ENCODE data around the gene PGRMC1.

Gene PGRMC1

GRCh38 chrX:119189595-119189994 lies 46.5 kb upstream of the PGRMC1 start:
- Histone ChIP-seq H2AK5ac (ENCODE audit: low read length) (no peak overlapping the region), H3K27me3 (ENCODE audit: insufficient read depth, low read length) (no peaks in the 10 kb centered on the region), H4K12ac (ENCODE audit: low read depth, low read length) (no peak overlapping the region), H3K36me3 (ENCODE audit: control insufficient read depth in 1 of 2, insufficient read depth in 2 of 2, low read length in 2 of 2) (no peaks in the 10 kb centered on the region), H3K4me2 (ENCODE audit: low read length) (no peak overlapping the region), H2BK120ac (ENCODE audit: insufficient read depth, low read length, poor library complexity) (no peak overlapping the region), H4K8ac (ENCODE audit: low read depth, low read length) (no peak overlapping the region), H3K18ac (ENCODE audit: low read length) (no peak overlapping the region), H3K9ac (ENCODE audit: low read length) (no peak overlapping the region), H2AFZ (ENCODE audit: insufficient read depth, low read length, poor library complexity) (no peak overlapping the region), H3K23ac (ENCODE audit: low read length) (no peak overlapping the region), H3K4ac (ENCODE audit: low read depth, low read length) (no peak overlapping the region), H3K9me3 (ENCODE audit: insufficient read depth, low read depth, low read length) (no peaks in the 10 kb centered on the region), H3K14ac (ENCODE audit: low read length) (no peak overlapping the region), H3K79me2 (ENCODE audit: control insufficient read depth, insufficient read depth, low read length, poor library complexity) (no peaks in the 10 kb centered on the region), H4K91ac (ENCODE audit: low read depth, low read length) (no peak overlapping the region), H3K27ac (ENCODE audit: low read depth, low read length) (no peak overlapping the region), H3K4me3 (ENCODE audit: low read depth, low read length) (no peak overlapping the region), H3K79me1 (ENCODE audit: low read length) (no peaks in the 10 kb centered on the region), H2BK5ac (ENCODE audit: low read depth, low read length, poor library complexity) (no peak overlapping the region), H2BK12ac (ENCODE audit: low read length) (no peak overlapping the region), H3K4me1 (ENCODE audit: control insufficient read depth in 1 of 2, insufficient read depth in 2 of 2, low read length in 2 of 2) (no peaks in the 10 kb centered on the region)
- no peak for DNase-seq
- WGBS (ENCODE audit: extremely low coverage, insufficient coverage, insufficient read length): no CpG with 5 or more reads among the region's 4 CpGs

- no peak overlapping the region for H2BK12ac ChIP-seq (ENCODE audit: low read length)
- H4K91ac ChIP-seq (ENCODE audit: low read depth, low read length): no peak overlapping the region
Measured at GRCh38 chrX:119190091-119190681, 45.9 kb upstream of the PGRMC1 start.

DNA sequence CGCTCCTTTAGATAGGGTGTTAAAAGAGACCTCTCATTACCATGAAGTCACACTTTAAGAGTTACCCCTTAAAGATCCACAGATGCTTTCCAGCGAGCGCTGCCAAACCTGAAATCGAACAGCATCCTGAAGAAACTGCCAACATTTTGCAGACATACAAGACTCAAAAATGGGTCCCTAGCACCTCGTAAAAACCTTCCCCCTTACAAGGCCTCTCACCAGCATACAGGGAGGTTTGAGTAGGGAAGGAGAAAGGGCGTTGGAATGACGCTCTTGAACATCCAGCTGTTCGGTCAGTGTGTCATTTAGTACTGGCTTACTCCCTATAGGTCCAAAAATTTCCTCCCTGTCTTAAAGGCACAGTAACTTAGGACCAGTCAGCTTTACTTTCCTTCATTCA lies 45.3 kb upstream of the PGRMC1 start:
- H3K9ac ChIP-seq (ENCODE audit: low read length): no peak overlapping the region
- no peaks in the 10 kb centered on the region for H3K79me1 ChIP-seq (ENCODE audit: low read length)
- H2AK5ac ChIP-seq (ENCODE audit: low read length): no peak overlapping the region
- H3K4ac ChIP-seq (ENCODE audit: low read depth, low read length): no peak overlapping the region
- no peak overlapping the region for H4K91ac ChIP-seq (ENCODE audit: low read depth, low read length)
- H3K9me3 ChIP-seq (ENCODE audit: insufficient read depth, low read depth, low read length): no peaks in the 10 kb centered on the region
- no peak overlapping the region for H4K8ac ChIP-seq (ENCODE audit: low read depth, low read length)
- no peak overlapping the region for H3K14ac ChIP-seq (ENCODE audit: low read length)
- no peak overlapping the region for H2BK5ac ChIP-seq (ENCODE audit: low read depth, low read length, poor library complexity)
- H3K4me2 ChIP-seq (ENCODE audit: low read length): no peak overlapping the region
- H2BK12ac ChIP-seq (ENCODE audit: low read length): no peak overlapping the region
- no peaks in the 10 kb centered on the region for H3K27me3 ChIP-seq (ENCODE audit: insufficient read depth, low read length)
- no peak overlapping the region for H2BK120ac ChIP-seq (ENCODE audit: insufficient read depth, low read length, poor library complexity)
- no peak overlapping the region for H3K4me3 ChIP-seq (ENCODE audit: low read depth, low read length)
- no peak overlapping the region for H4K12ac ChIP-seq (ENCODE audit: low read depth, low read length)
- H3K23ac ChIP-seq (ENCODE audit: low read length): no peak overlapping the region
- WGBS (ENCODE audit: extremely low coverage, insufficient coverage, insufficient read length): no CpG with 5 or more reads among the region's 8 CpGs
- no peaks in the 10 kb centered on the region for H3K4me1 ChIP-seq (ENCODE audit: control insufficient read depth in 1 of 2, insufficient read depth in 2 of 2, low read length in 2 of 2)
- DNase-seq: peak in 1 of 2 donors; percentile 4
- H3K27ac ChIP-seq (ENCODE audit: low read depth, low read length): no peak overlapping the region
- H3K36me3 ChIP-seq (ENCODE audit: control insufficient read depth in 1 of 2, insufficient read depth in 2 of 2, low read length in 2 of 2): no peaks in the 10 kb centered on the region
- H3K18ac ChIP-seq (ENCODE audit: low read length): no peak overlapping the region
- H3K79me2 ChIP-seq (ENCODE audit: control insufficient read depth, insufficient read depth, low read length, poor library complexity): no peaks in the 10 kb centered on the region
- no peak overlapping the region for H2AFZ ChIP-seq (ENCODE audit: insufficient read depth, low read length, poor library complexity)

More at GRCh38 chrX:119190091-119190681, 45.9 kb upstream of the PGRMC1 start:
- H3K79me2 ChIP-seq (ENCODE audit: control insufficient read depth, insufficient read depth, low read length, poor library complexity): no peaks in the 10 kb centered on the region
- no peak for DNase-seq
- no peaks in the 10 kb centered on the region for H3K4me1 ChIP-seq (ENCODE audit: control insufficient read depth in 1 of 2, insufficient read depth in 2 of 2, low read length in 2 of 2)
- H3K4me2 ChIP-seq (ENCODE audit: low read length): no peak overlapping the region
- H3K36me3 ChIP-seq (ENCODE audit: control insufficient read depth in 1 of 2, insufficient read depth in 2 of 2, low read length in 2 of 2): no peaks in the 10 kb centered on the region
- H2AFZ ChIP-seq (ENCODE audit: insufficient read depth, low read length, poor library complexity): no peak overlapping the region
- no CpG with 5 or more reads among the region's 4 CpGs for WGBS (ENCODE audit: extremely low coverage, insufficient coverage, insufficient read length)
- no peaks in the 10 kb centered on the region for H3K9me3 ChIP-seq (ENCODE audit: insufficient read depth, low read depth, low read length)
- no peak overlapping the region for H3K4me3 ChIP-seq (ENCODE audit: low read depth, low read length)
- H3K4ac ChIP-seq (ENCODE audit: low read depth, low read length): no peak overlapping the region
- H3K18ac ChIP-seq (ENCODE audit: low read length): no peak overlapping the region
- no peaks in the 10 kb centered on the region for H3K79me1 ChIP-seq (ENCODE audit: low read length)
- H3K27ac ChIP-seq (ENCODE audit: low read depth, low read length): no peak overlapping the region
- no peak overlapping the region for H2BK5ac ChIP-seq (ENCODE audit: low read depth, low read length, poor library complexity)
- no peak overlapping the region for H4K8ac ChIP-seq (ENCODE audit: low read depth, low read length)
- no peaks in the 10 kb centered on the region for H3K27me3 ChIP-seq (ENCODE audit: insufficient read depth, low read length)
- H2BK120ac ChIP-seq (ENCODE audit: insufficient read depth, low read length, poor library complexity): no peak overlapping the region
- H3K9ac ChIP-seq (ENCODE audit: low read length): no peak overlapping the region
- no peak overlapping the region for H3K14ac ChIP-seq (ENCODE audit: low read length)
- H2AK5ac ChIP-seq (ENCODE audit: low read length): no peak overlapping the region
- no peak overlapping the region for H4K12ac ChIP-seq (ENCODE audit: low read depth, low read length)
- no peak overlapping the region for H3K23ac ChIP-seq (ENCODE audit: low read length)

- no peak overlapping the region for H2BK120ac ChIP-seq (ENCODE audit: insufficient read depth, low read length, poor library complexity)
- no peak overlapping the region for H3K4ac ChIP-seq (ENCODE audit: low read depth, low read length)
- H3K36me3 ChIP-seq (ENCODE audit: control insufficient read depth in 1 of 2, insufficient read depth in 2 of 2, low read length in 2 of 2): no peaks in the 10 kb centered on the region
- no peaks in the 10 kb centered on the region for H3K9me3 ChIP-seq (ENCODE audit: insufficient read depth, low read depth, low read length)
- H3K4me3 ChIP-seq (ENCODE audit: low read depth, low read length): no peak overlapping the region
- no peak overlapping the region for H2AK5ac ChIP-seq (ENCODE audit: low read length)
- no peaks in the 10 kb centered on the region for H3K79me1 ChIP-seq (ENCODE audit: low read length)
- peak in 1 of 2 donors; percentile 7 for DNase-seq
- H4K12ac ChIP-seq (ENCODE audit: low read depth, low read length): no peak overlapping the region
- H4K91ac ChIP-seq (ENCODE audit: low read depth, low read length): no peak overlapping the region
- H2BK5ac ChIP-seq (ENCODE audit: low read depth, low read length, poor library complexity): no peak overlapping the region
- H2BK12ac ChIP-seq (ENCODE audit: low read length): no peak overlapping the region
- H3K14ac ChIP-seq (ENCODE audit: low read length): no peak overlapping the region
- no peak overlapping the region for H3K27ac ChIP-seq (ENCODE audit: low read depth, low read length)
- no peaks in the 10 kb centered on the region for H3K27me3 ChIP-seq (ENCODE audit: insufficient read depth, low read length)
- H4K8ac ChIP-seq (ENCODE audit: low read depth, low read length): no peak overlapping the region
- no peak overlapping the region for H3K18ac ChIP-seq (ENCODE audit: low read length)
- H3K9ac ChIP-seq (ENCODE audit: low read length): no peak overlapping the region
- H2AFZ ChIP-seq (ENCODE audit: insufficient read depth, low read length, poor library complexity): no peak overlapping the region
- WGBS (ENCODE audit: extremely low coverage, insufficient coverage, insufficient read length): no CpG with 5 or more reads among the region's 5 CpGs
- H3K4me1 ChIP-seq (ENCODE audit: control insufficient read depth in 1 of 2, insufficient read depth in 2 of 2, low read length in 2 of 2): no peaks in the 10 kb centered on the region
- no peak overlapping the region for H3K4me2 ChIP-seq (ENCODE audit: low read length)
- H3K23ac ChIP-seq (ENCODE audit: low read length): no peak overlapping the region
- no peaks in the 10 kb centered on the region for H3K79me2 ChIP-seq (ENCODE audit: control insufficient read depth, insufficient read depth, low read length, poor library complexity)
Measured at GRCh38 chrX:119194621-119195020, 41.5 kb upstream of the PGRMC1 start.
